Measurements from ENCODE around the gene EFCAB11. TPM values are rescaled to one million over a fixed set of nuclear protein-coding genes. Genes with fewer than 3 reads are reported as not detected.

EFCAB11 gene
- total RNA-seq, 1 donor from 2014 or later = not detected

- intact Hi-C loops (cut with DNase I) = no loop called here
Measured at GRCh38 chr14:89990623-89991275, 36.2 kb upstream of the EFCAB11 start.

GRCh38 chr14:89990218-89990617, 35.7 kb upstream of the EFCAB11 start:
- Histone ChIP-seq H3K36me3 (peaks cover 13 to 54% of the 10 kb centered on the region in 2 donors), H3K27ac (no peak overlapping the region), H3K9me3 (no peaks in the 10 kb centered on the region), H3K4me3 (no peak overlapping the region), H3K27me3 (no peaks in the 10 kb centered on the region), H3K4me1 (no peaks in the 10 kb centered on the region)
- intact Hi-C loops (cut with DNase I) = no loop called here
- TF ChIP-seq CTCF (IDR thresholded peaks at IDR 0.05) = no peak
- no peak for DNase-seq (ENCODE audit: low spot score in 2 of 2)

More at GRCh38 chr14:89990623-89991275, 36.2 kb upstream of the EFCAB11 start:
- Histone ChIP-seq H3K27ac (no peak overlapping the region), H3K4me3 (no peak overlapping the region), H3K36me3 (peaks cover 14 to 52% of the 10 kb centered on the region in 2 donors), H3K27me3 (no peaks in the 10 kb centered on the region), H3K9me3 (no peaks in the 10 kb centered on the region), H3K4me1 (no peaks in the 10 kb centered on the region)
- no peak for DNase-seq (ENCODE audit: low spot score in 2 of 2)
- TF ChIP-seq CTCF (IDR thresholded peaks at IDR 0.05) = no peak

GRCh38 chr14:89988787-89989186, 34.3 kb upstream of the EFCAB11 start:
- no peaks in the 10 kb centered on the region for H3K4me1 ChIP-seq
- intact Hi-C loops (cut with DNase I) = no loop called here
- H3K4me3 ChIP-seq = no peak overlapping the region
- H3K36me3 ChIP-seq = peaks cover 13 to 49% of the 10 kb centered on the region in 2 donors
- no peaks in the 10 kb centered on the region for H3K9me3 ChIP-seq
- TF ChIP-seq CTCF (IDR thresholded peaks at IDR 0.05) = no peak
- no peak for DNase-seq (ENCODE audit: low spot score in 2 of 2)
- H3K27ac ChIP-seq = no peak overlapping the region
- no peaks in the 10 kb centered on the region for H3K27me3 ChIP-seq

- Histone ChIP-seq H3K9me3 (no peaks in the 10 kb centered on the region), H3K4me1 (no peaks in the 10 kb centered on the region), H3K27me3 (no peaks in the 10 kb centered on the region), H3K27ac (no peak overlapping the region), H3K4me3 (no peak overlapping the region), H3K36me3 (peaks cover 13 to 42% of the 10 kb centered on the region in 2 donors)
- no peak for DNase-seq (ENCODE audit: low spot score in 2 of 2)
- no peak for TF ChIP-seq CTCF (IDR thresholded peaks at IDR 0.05)
- intact Hi-C loops (cut with DNase I) = no loop called here
Measured at GRCh38 chr14:89987161-89987475, 32.6 kb upstream of the EFCAB11 start.

- Histone ChIP-seq H3K27ac (no peak overlapping the region), H3K4me3 (no peak overlapping the region), H3K27me3 (no peaks in the 10 kb centered on the region), H3K9me3 (no peaks in the 10 kb centered on the region), H3K36me3 (peaks cover 18 to 42% of the 10 kb centered on the region in 2 donors), H3K4me1 (no peaks in the 10 kb centered on the region)
- TF ChIP-seq CTCF (IDR thresholded peaks at IDR 0.05) = no peak
- DNase-seq (ENCODE audit: low spot score in 2 of 2) = no peak
- intact Hi-C loops (cut with DNase I) = no loop called here
Measured at GRCh38 chr14:89986462-89987160, 32.1 kb upstream of the EFCAB11 start.

Data from ascending aorta (tissue), 2 donors.